ENCODE results near the gene VGLL3. TPM values are rescaled to one million over a fixed set of nuclear protein-coding genes. Genes with fewer than 3 reads are reported as not detected.

The VGLL3 gene, protein sequence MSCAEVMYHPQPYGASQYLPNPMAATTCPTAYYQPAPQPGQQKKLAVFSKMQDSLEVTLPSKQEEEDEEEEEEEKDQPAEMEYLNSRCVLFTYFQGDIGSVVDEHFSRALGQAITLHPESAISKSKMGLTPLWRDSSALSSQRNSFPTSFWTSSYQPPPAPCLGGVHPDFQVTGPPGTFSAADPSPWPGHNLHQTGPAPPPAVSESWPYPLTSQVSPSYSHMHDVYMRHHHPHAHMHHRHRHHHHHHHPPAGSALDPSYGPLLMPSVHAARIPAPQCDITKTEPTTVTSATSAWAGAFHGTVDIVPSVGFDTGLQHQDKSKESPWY
- total RNA-seq (0.04 and 0.06 TPM in 2 replicates), polyA plus RNA-seq (0.04 and 0.29 TPM in 2 replicates)

DNA sequence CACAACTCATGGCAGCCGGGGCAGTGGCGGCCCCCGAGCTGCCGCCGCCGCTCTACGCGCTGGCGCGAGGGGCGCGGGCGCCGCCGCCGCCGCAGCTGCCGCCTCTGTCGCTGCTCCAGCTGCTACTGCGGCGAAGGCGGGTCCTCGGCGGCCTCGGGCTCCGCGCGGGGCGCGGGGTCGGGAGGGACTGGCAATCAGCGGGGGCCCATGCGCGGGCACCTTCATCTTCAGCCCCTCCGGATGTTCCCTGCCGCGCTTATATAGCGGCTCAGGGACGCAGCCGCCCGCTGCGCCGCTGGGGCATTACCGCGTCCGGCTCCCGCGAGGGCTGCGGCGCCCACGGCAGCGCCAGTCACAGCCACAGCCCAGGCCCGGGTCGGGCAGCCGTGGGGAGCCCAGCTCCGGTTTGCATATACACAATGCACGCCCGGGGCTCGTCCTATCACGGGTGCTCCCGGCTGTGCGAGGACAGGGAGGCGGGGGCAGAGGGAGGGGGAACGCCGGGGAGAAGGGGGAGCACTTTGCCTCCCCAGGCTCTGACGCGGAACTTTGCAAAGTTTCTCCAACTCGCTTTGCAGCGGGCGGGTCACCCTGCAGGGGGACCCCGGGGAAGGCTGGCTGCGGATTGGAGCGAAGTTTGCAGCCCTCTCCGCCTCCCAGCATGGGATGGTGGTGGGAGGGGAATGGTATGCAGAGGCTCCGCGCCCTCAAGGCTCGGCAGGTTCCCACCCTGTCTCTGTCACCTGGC is at the start of gene VGLL3:
Gene VGLL3, minus strand, starts transcription at position 416 of the 748 bp plus-strand sequence. Its CDS starts 406 bp downstream, at position 10.
- no peaks in the 10 kb centered on the region for H3K4me1 ChIP-seq (ENCODE audit: low read depth)
- H3K9me3 ChIP-seq (ENCODE audit: low read depth), result no peaks in the 10 kb centered on the region
- DNase-seq (ENCODE audit: low read depth in 1 of 2, low spot score in 1 of 2), result peak; percentile 72 to 94
- peaks cover 55% of the 10 kb centered on the region for H3K27me3 ChIP-seq
- peak within 1 kb of the TSS; percentile 65 for H3K4me3 ChIP-seq
- no peaks in the 10 kb centered on the region for H3K36me3 ChIP-seq
- TF ChIP-seq, protein P1, sequence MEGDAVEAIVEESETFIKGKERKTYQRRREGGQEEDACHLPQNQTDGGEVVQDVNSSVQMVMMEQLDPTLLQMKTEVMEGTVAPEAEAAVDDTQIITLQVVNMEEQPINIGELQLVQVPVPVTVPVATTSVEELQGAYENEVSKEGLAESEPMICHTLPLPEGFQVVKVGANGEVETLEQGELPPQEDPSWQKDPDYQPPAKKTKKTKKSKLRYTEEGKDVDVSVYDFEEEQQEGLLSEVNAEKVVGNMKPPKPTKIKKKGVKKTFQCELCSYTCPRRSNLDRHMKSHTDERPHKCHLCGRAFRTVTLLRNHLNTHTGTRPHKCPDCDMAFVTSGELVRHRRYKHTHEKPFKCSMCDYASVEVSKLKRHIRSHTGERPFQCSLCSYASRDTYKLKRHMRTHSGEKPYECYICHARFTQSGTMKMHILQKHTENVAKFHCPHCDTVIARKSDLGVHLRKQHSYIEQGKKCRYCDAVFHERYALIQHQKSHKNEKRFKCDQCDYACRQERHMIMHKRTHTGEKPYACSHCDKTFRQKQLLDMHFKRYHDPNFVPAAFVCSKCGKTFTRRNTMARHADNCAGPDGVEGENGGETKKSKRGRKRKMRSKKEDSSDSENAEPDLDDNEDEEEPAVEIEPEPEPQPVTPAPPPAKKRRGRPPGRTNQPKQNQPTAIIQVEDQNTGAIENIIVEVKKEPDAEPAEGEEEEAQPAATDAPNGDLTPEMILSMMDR (IDR thresholded peaks at IDR 0.05; ENCODE audit: low read depth, low read length), result peak; percentile 31
- no peak within 1 kb of the TSS for H3K27ac ChIP-seq

GRCh38 chr3:87037652-87038051 is 46.7 kb upstream of the VGLL3 start:
- Histone ChIP-seq H3K4me1 (ENCODE audit: low read depth) (no peaks in the 10 kb centered on the region), H3K4me3 (no peak overlapping the region), H3K27ac (no peak overlapping the region), H3K9me3 (ENCODE audit: low read depth) (no peaks in the 10 kb centered on the region), H3K36me3 (no peaks in the 10 kb centered on the region), H3K27me3 (no peaks in the 10 kb centered on the region)
- no peak for DNase-seq (ENCODE audit: low read depth in 1 of 2, low spot score in 1 of 2)
- TF ChIP-seq, protein P1 (IDR thresholded peaks at IDR 0.05; ENCODE audit: low read depth, low read length), result no peak

- no peaks in the 10 kb centered on the region for H3K9me3 ChIP-seq (ENCODE audit: low read depth)
- no peak overlapping the region for H3K4me3 ChIP-seq
- no peak for DNase-seq (ENCODE audit: low read depth in 1 of 2, low spot score in 1 of 2)
- H3K27ac ChIP-seq, result no peak overlapping the region
- no peaks in the 10 kb centered on the region for H3K27me3 ChIP-seq
- no peaks in the 10 kb centered on the region for H3K36me3 ChIP-seq
- TF ChIP-seq, protein P1 (IDR thresholded peaks at IDR 0.05; ENCODE audit: low read depth, low read length), result no peak
- H3K4me1 ChIP-seq (ENCODE audit: low read depth), result no peaks in the 10 kb centered on the region
Measured at GRCh38 chr3:87036671-87037070, 45.7 kb upstream of the VGLL3 start.

GRCh38 chr3:87035339-87035738 is 44.4 kb upstream of the VGLL3 start:
- H3K27ac ChIP-seq, result no peak overlapping the region
- no peaks in the 10 kb centered on the region for H3K36me3 ChIP-seq
- no peak overlapping the region for H3K4me3 ChIP-seq
- TF ChIP-seq, protein P1 (IDR thresholded peaks at IDR 0.05; ENCODE audit: low read depth, low read length), result no peak
- no peaks in the 10 kb centered on the region for H3K27me3 ChIP-seq
- no peak for DNase-seq (ENCODE audit: low read depth in 1 of 2, low spot score in 1 of 2)
- no peaks in the 10 kb centered on the region for H3K9me3 ChIP-seq (ENCODE audit: low read depth)
- no peaks in the 10 kb centered on the region for H3K4me1 ChIP-seq (ENCODE audit: low read depth)

- no peaks in the 10 kb centered on the region for H3K4me1 ChIP-seq (ENCODE audit: low read depth)
- DNase-seq (ENCODE audit: low read depth in 1 of 2, low spot score in 1 of 2), result no peak
- H3K9me3 ChIP-seq (ENCODE audit: low read depth), result no peaks in the 10 kb centered on the region
- TF ChIP-seq, protein P1 (IDR thresholded peaks at IDR 0.05; ENCODE audit: low read depth, low read length), result no peak
- H3K27me3 ChIP-seq, result no peaks in the 10 kb centered on the region
- H3K4me3 ChIP-seq, result no peak overlapping the region
- H3K27ac ChIP-seq, result no peak overlapping the region
- H3K36me3 ChIP-seq, result no peaks in the 10 kb centered on the region
Measured at GRCh38 chr3:87033205-87033604, 42.3 kb upstream of the VGLL3 start.

All from cardiac muscle cell (in vitro differentiated cells and primary cell).